Gastrocnemius medialis (tissue), 4 donors: ENCODE results near the gene HOATZ.

Experiments used
- POLR2A ChIP-seq, 2 donors: fragments of 450-650 bp; IDR thresholded peaks; one replicate each; pipeline ENCODE4 v1.6.1; 2017; ENCODE audit warnings: antibody characterized with exemption in 2 of 2, mild to moderate bottlenecking in 2 of 2, moderate library complexity in 2 of 2
- TF ChIP-seq, protein P1 (sequence below), 5 experiments: fragments of 450-650 bp in 3 of 5; fragments of 200-600 bp in 2 of 5; sonication (generic) in 2 of 5; IDR thresholded peaks in 4 of 5; conservative IDR thresholded peaks in 1 of 5; 1 replicate in 4 of 5; 2 replicates in 1 of 5; pipeline ENCODE4 v1.5.1; 2016 to 2019; ENCODE audit warnings: antibody characterized with exemption in 5 of 5, mild to moderate bottlenecking in 3 of 5, moderate library complexity in 3 of 5

DNA sequence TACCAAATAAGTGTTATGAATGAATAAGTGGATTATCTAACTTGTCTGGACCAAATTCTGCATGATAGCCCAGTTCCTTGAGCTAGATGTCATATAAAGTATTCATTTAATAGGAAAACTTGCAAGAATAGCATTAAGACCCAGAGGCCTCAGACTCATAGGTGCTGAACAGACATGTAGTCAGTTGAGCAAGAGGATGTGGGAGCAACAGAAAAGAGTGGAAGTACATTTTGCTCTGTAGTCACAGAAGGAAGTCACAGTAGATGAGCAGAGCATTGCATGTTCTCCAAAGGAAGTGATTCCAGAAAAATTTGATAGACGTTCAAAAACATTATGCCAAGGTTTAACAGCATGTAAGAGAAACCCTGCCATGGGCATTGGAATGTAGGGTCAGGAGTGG lies 9.5 kb downstream of the HOATZ start:
- TF ChIP-seq, protein P1, sequence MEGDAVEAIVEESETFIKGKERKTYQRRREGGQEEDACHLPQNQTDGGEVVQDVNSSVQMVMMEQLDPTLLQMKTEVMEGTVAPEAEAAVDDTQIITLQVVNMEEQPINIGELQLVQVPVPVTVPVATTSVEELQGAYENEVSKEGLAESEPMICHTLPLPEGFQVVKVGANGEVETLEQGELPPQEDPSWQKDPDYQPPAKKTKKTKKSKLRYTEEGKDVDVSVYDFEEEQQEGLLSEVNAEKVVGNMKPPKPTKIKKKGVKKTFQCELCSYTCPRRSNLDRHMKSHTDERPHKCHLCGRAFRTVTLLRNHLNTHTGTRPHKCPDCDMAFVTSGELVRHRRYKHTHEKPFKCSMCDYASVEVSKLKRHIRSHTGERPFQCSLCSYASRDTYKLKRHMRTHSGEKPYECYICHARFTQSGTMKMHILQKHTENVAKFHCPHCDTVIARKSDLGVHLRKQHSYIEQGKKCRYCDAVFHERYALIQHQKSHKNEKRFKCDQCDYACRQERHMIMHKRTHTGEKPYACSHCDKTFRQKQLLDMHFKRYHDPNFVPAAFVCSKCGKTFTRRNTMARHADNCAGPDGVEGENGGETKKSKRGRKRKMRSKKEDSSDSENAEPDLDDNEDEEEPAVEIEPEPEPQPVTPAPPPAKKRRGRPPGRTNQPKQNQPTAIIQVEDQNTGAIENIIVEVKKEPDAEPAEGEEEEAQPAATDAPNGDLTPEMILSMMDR (IDR thresholded peaks at IDR 0.05 in 4 of 5, conservative IDR thresholded peaks at IDR 0.05 in 1 of 5) = no peak
- TF ChIP-seq POLR2A (IDR thresholded peaks at IDR 0.05) = no peak
